GM21390 (cell line): ENCODE results near the gene HNRNPH3.
"Not testable (repeated sequence)": the region's sequence is repeated elsewhere in the genome, so short reads cannot be mapped to it uniquely, and the experiment has no call there.

Source experiments
- ATAC-seq: cut with Tn5 transposase; IDR thresholded peaks from one replicate; pipeline ENCODE4 v1.9.1; 2021; ENCODE audit not compliant: unreplicated experiment

Gene HNRNPH3, protein sequence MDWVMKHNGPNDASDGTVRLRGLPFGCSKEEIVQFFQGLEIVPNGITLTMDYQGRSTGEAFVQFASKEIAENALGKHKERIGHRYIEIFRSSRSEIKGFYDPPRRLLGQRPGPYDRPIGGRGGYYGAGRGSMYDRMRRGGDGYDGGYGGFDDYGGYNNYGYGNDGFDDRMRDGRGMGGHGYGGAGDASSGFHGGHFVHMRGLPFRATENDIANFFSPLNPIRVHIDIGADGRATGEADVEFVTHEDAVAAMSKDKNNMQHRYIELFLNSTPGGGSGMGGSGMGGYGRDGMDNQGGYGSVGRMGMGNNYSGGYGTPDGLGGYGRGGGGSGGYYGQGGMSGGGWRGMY

GRCh38 chr10:68331455-68332258 lies at the start of gene HNRNPH3:
Gene HNRNPH3 (plus strand): TSS chr10:68332064. CDS start chr10:68337222, 5,158 bp downstream.
- peak; percentile 76 for ATAC-seq

- no peak for ATAC-seq
These were observed 47.5 kb upstream of the HNRNPH3 start for GRCh38 chr10:68284062-68285001.

DNA sequence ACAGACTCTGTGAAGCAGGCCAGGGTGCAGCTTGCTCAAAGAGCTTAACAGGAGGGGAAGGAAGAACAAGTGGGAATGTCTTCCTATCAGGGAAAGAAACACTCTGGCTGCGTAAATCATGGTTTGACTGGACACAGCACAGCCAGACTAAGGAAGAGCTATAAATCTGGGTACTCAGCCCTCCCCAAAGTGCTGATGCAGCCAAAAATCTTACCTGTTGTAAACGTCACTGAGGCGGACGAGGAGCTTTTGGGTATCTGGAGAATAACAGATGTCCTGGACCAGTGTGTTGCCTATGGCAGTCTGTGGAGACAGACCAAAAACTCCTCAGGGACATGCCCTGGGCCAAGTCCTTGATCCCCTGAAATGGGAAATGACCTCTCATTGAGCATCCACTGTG lies 43.1 kb upstream of the HNRNPH3 start:
- no peak for ATAC-seq

DNA sequence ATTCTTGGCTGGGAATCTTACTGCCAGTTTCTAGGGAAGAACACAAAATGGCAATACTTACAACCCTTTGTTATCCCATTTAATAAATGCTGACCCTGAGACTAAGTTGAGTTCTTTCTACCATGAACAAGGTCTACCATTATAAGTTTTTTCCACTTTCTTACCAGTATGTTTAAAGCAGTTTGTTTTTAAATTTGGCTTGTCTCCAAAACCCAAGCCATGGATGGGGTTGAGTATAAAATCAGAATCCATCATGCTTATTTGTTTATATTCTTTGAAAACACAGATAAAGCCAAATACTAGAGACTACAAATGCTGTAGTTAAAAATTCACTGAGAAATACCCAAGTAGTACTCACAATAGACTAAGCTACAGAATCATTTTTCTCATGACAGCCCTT lies 41.1 kb upstream of the HNRNPH3 start:
- ATAC-seq, result no peak

DNA sequence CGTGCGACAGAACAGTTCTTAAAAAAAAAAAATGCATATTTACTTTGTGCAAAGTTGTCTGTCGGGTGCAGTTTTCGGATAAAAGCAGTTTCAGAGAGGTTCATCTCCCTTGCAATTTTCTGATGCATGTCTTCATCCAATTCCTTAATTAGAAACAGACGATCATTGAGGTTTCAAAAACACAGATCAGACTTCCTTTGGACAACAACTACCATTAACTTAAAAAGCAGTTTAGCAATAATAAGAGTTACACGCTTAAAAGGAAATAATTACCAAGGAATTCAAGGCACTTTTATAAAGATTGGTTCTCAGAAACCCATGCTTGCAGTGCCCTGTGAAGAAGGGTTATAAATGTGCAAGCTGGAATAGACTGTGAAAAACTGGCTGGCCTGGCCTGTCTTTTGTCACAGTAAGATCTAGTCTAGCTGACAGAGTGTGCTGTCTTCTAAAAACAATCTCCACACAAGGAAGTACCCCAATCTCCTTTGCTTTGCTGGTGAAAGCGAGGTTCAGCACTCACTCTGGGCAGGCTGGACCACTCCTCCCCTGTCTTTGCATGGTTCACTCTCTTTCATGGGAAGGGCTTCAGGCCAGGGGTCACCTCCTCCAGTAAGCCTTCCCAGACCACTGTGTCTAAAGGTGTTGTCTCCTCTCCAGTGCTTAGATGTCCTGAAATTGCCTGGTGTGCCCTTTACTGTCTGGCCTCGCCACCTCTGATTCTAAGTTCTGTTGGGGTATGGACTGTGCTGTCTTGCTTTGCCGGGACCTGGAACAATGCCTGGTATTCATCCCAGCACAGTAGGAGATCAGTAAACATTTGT lies 34.8 kb upstream of the HNRNPH3 start:
- no peak for ATAC-seq

DNA sequence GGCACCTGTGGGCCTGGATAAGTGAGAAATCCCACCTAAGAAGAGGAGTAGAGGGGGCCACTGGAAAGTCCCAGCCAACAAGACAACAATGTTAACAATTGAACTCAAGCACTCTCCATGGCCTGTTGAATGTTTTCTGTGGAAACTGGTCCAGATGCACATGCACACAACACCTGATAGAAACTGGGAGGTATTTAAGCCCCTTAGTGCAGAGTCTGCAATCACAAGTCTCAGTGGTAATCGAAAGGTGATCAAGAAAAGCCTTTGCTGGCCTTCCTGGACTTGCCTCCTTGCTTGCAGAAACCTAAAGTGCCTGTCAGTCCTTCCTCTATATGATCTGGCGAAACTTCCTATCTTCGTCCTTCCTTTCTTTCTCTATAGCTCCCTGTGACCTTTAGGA lies 30.6 kb upstream of the HNRNPH3 start:
- no peak for ATAC-seq

DNA sequence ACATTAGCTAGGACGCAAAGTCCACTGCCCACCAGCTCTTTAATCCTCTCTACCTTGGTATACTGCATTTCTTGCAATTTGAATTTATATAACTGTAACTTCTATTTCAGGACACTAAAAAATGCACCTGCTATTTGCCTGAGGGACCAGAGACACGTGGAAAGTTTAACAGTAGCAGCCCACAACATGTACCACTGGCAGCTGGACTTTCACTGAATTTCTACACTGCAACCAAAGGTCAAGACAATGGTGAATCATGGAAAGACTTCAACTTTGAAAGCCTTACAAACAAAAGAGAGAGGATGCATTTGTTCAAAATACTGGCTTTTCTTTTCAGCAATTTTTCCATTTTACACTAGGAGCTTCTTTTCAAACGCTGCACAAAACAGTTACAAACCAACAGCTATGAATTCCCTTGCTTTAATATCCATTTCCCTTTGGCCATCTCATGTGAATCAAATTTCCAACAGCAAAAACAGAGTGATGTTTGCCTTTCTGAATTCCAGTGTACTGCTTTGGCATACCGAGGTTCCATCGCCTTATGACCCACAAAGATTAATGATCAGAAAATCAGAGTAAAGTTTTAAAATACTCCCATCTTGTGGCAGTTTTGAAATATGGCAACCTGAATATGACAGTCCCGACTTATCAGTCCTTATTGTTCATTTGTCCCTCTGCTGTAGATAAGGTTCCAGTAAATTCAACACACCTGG lies 29.9 kb upstream of the HNRNPH3 start:
- no peak for ATAC-seq

DNA sequence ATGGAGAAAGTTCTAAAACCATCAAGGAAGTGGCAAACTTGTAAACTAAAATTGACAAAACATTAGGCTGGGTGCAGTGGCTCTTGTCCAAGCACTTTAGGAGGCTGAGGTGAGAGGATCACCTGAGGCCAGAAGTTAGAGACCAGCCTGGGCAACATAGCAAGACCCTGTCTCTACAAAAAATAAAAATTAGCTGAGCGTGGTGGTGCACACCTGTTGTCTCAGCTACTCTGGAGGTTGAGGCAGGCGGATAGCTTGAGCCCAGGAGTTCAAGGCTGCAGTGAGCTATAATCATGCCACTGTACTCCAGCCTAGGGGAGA lies 29.4 kb upstream of the HNRNPH3 start:
- ATAC-seq, result no peak

DNA sequence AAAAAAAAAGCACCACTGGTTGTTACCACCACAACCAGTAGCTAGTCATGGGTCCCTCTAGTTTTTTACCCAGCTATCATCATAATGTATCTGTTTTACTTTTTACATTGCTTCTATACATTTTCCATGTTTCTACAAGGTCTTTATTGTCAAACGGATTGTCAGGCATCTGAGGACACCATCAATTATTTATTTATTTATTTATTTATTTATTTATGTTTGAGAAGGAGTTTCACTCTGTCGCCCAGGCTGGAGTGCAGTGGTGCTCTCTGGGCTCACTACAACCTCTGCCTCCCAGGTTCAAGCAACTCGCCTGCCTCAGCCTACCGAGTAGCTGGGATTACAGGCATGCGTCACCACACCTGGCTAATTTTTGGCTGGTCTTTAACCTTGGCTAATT lies 29.0 kb upstream of the HNRNPH3 start:
- ATAC-seq, result no peak

GRCh38 chr10:68303849-68304412 lies 27.9 kb upstream of the HNRNPH3 start:
- no peak for ATAC-seq

GRCh38 chr10:68305854-68306253 lies 26.0 kb upstream of the HNRNPH3 start:
- ATAC-seq, result no peak

- ATAC-seq, result no peak
These were observed 21.3 kb upstream of the HNRNPH3 start for GRCh38 chr10:68310531-68310930.

DNA sequence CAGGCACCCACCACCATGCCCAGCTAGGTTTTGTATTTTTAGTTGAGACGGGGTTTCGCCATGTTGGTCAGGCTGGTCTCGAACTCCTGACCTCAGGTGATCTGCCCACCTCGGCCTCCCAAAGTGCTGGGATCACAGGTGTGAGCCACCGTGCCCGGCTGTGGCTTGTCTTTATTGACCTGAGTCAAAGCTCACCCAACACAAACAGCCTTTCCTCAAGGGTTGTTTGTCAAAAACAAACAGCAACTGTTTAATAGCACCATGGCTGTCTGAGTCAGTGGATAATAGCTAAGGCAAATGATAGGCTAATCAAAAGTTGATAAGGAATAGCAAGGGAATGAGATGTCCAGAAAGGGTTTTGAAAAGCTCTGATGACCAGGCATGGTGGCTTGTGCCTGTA lies 16.9 kb upstream of the HNRNPH3 start:
- not testable (repeated sequence) for ATAC-seq

GRCh38 chr10:68315582-68315981 lies 16.3 kb upstream of the HNRNPH3 start:
- no peak for ATAC-seq

GRCh38 chr10:68318331-68319059 lies 13.4 kb upstream of the HNRNPH3 start:
- no peak for ATAC-seq

DNA sequence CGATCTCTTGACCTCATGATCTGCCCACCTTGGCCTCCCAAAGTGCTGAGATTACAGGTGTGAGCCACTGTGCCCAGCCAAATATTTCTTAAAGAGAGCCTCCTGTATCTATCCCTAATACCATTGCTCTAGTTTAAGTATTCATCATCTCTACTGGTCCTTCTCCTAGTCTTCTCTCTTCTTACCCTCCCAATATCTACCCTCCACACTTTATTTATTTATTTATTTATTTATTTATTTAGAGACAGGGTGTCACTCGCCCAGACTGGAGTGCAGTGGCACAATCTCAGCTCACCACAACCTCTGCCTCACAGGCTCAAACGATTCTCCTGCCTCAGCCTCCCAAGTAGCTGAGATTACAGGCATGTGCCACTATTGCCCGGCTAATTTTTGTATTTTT lies 7.5 kb upstream of the HNRNPH3 start:
- ATAC-seq, result not testable (repeated sequence)

GRCh38 chr10:68327889-68328786 lies 3.7 kb upstream of the HNRNPH3 start:
- ATAC-seq, result no peak

DNA sequence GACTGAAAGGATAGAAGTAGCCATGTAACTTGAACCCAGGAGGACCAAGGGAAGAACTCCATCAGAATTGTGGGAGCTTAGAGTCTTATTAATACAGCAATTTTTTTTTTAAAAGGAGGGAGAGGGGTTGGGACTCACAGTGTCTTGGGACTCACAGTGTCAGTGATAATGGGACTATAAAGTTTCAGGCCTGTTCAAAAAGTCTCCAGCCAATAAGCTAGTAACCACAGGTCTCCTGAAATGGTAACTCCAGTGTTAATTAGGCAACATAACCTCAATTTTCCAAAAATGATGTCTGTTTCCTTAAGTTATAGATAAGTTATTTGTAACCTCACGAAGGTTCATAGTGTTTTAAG lies 2.4 kb upstream of the HNRNPH3 start:
- no peak for ATAC-seq
